Activated CD4-positive, alpha-beta memory T cell treated with anti-CD3 and anti-CD28 coated beads for 36 hours (primary cell): ENCODE data around the gene DMD. TPM values are rescaled to one million over a fixed set of nuclear protein-coding genes. Genes with fewer than 3 reads are reported as not detected.

Experiments
- CTCF ChIA-PET: fragments of 350-600 bp; sonication (Branson Sonifier 250); formaldehyde crosslinking; loops from one replicate; lab custom pipeline; 2021; ENCODE audit warnings: antibody characterized with exemption, inconsistent platforms; lab: Charles Lee
- POLR2A ChIA-PET: fragments of 350-600 bp; sonication (Branson Sonifier 250); formaldehyde crosslinking; loops from one replicate; lab custom pipeline; 2021; ENCODE audit warnings: antibody characterized with exemption; lab: Charles Lee
- DNase-seq: peaks from one replicate; pipeline ENCODE4 v3.0.0-alpha.2; 2020
- H3K27ac Mint-ChIP-seq: one replicate; pipeline ENCODE4 v1.8.0; 2021; ENCODE audit warnings: mixed read lengths
- H3K27me3 Mint-ChIP-seq: one replicate; pipeline ENCODE4 v1.8.0; 2021; ENCODE audit warnings: mixed read lengths
- H3K36me3 Mint-ChIP-seq: one replicate; pipeline ENCODE4 v1.8.0; 2021; ENCODE audit warnings: mixed read lengths
- H3K4me1 Mint-ChIP-seq: one replicate; pipeline ENCODE4 v1.8.0; 2021; ENCODE audit warnings: low read depth, mixed read lengths
- H3K4me3 Mint-ChIP-seq: one replicate; pipeline ENCODE4 v1.8.0; 2021; ENCODE audit warnings: mild to moderate bottlenecking, mixed read lengths
- H3K9me3 Mint-ChIP-seq: one replicate; pipeline ENCODE4 v1.8.0; 2021; ENCODE audit warnings: mixed read lengths
- intact Hi-C: fragments of 100-400 bp; cut with micrococcal nuclease; formaldehyde crosslinking; loops from one replicate; pipeline ENCODE4 v1.15.1; 2023
- total RNA-seq, 2 experiments: library from RNA; stranded (reverse); gene quantifications; one replicate each; pipeline ENCODE4 v1.2.3, GENCODE V29; 2021

Gene DMD
- total RNA-seq, 2 experiments from 2014 or later = 0.64 to 1.5 TPM

DNA sequence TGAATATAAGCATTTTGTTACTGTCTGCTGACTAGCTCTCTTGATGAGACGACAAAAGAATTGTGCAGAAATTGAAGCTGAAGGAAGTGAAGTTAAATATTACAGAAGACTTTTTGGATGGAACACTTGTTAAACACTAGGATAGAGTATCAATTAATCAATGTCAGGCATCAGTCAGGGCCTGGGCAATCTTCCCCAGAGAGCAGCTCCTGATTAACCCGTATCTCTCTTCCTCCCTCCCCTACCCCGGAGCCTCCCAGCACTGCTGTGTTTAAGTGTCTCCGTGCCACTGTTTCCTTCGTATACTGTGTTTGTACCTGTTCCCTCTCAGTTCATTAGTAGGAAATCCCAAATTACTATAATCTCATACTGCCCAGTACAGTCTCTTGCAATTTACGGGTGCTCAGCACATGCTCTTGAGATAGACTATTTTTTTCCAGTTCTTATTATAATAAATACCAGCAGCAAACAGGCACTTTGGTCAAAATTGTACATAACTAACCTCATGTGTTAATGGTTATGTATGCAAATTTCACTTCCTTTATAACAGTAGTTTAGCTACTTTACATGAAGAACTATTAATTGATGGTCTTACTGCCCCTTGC is 1373.8 kb downstream of the DMD start:
- no peak overlapping the region for H3K4me3 Mint-ChIP-seq
- ChIA-PET POLR2A (no interaction called here), CTCF (no interaction called here)
- no peak overlapping the region for H3K27ac Mint-ChIP-seq
- no peaks in the 10 kb centered on the region for H3K36me3 Mint-ChIP-seq
- no peaks in the 10 kb centered on the region for H3K27me3 Mint-ChIP-seq
- H3K4me1 Mint-ChIP-seq = no peaks in the 10 kb centered on the region
- H3K9me3 Mint-ChIP-seq = no peaks in the 10 kb centered on the region
- intact Hi-C loops = no loop called here
- no peak for DNase-seq

GRCh38 chrX:31836479-31836878 is 1374.9 kb downstream of the DMD start:
- intact Hi-C loops = no loop called here
- CTCF ChIA-PET = no interaction called here
- DNase-seq = no peak
- no peaks in the 10 kb centered on the region for H3K4me1 Mint-ChIP-seq
- H3K36me3 Mint-ChIP-seq = no peaks in the 10 kb centered on the region
- no peaks in the 10 kb centered on the region for H3K27me3 Mint-ChIP-seq
- H3K9me3 Mint-ChIP-seq = no peaks in the 10 kb centered on the region
- POLR2A ChIA-PET = no interaction called here
- no peak overlapping the region for H3K4me3 Mint-ChIP-seq
- no peak overlapping the region for H3K27ac Mint-ChIP-seq

DNA sequence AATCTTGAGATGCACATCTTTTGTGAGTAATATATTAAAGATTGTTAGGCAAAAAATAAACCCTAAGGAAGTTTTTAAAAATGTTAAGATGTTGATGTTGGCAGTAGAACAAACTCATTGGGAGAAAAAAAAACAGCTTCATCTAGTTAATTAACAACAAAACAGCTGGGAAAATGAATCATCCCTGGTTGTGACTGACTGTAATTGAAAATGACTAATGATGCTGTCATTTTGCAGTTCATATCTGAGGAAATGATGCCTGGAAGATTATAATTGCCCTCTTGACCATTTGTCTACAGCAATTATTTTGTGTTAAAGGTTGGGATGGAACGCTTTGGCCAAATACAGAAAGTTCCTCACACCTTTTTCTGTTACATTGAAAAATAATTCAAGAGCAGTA is 1379.1 kb downstream of the DMD start:
- ChIA-PET CTCF (no interaction called here), POLR2A (no interaction called here)
- Mint-ChIP-seq H3K4me3 (no peak overlapping the region), H3K4me1 (no peaks in the 10 kb centered on the region), H3K27ac (no peak overlapping the region), H3K9me3 (no peaks in the 10 kb centered on the region), H3K36me3 (no peaks in the 10 kb centered on the region), H3K27me3 (no peaks in the 10 kb centered on the region)
- intact Hi-C loops = no loop called here
- no peak for DNase-seq

GRCh38 chrX:31820430-31821210 is 1390.7 kb downstream of the DMD start:
- no peak for DNase-seq
- intact Hi-C loops = no loop called here
- no peaks in the 10 kb centered on the region for H3K36me3 Mint-ChIP-seq
- H3K4me3 Mint-ChIP-seq = no peak overlapping the region
- no peak overlapping the region for H3K27ac Mint-ChIP-seq
- H3K9me3 Mint-ChIP-seq = no peaks in the 10 kb centered on the region
- H3K27me3 Mint-ChIP-seq = no peaks in the 10 kb centered on the region
- no peaks in the 10 kb centered on the region for H3K4me1 Mint-ChIP-seq
- ChIA-PET CTCF (interaction anchor here (0.6 kb wide), 1 partner anchor 710 kb away, joined by 3 read pairs; no protein-coding TSS in a partner anchor), POLR2A (no interaction called here)

- Mint-ChIP-seq H3K36me3 (no peaks in the 10 kb centered on the region), H3K4me1 (no peaks in the 10 kb centered on the region), H3K27ac (no peak overlapping the region), H3K4me3 (no peak overlapping the region), H3K27me3 (no peaks in the 10 kb centered on the region), H3K9me3 (no peaks in the 10 kb centered on the region)
- intact Hi-C loops = no loop called here
- DNase-seq = no peak
- CTCF ChIA-PET = no interaction called here
- POLR2A ChIA-PET = no interaction called here
Measured at GRCh38 chrX:31819455-31819854, 1391.9 kb downstream of the DMD start.

- intact Hi-C loops = no loop called here
- ChIA-PET POLR2A (no interaction called here), CTCF (no interaction called here)
- DNase-seq = no peak
- Mint-ChIP-seq H3K27me3 (no peaks in the 10 kb centered on the region), H3K27ac (no peak overlapping the region), H3K9me3 (no peaks in the 10 kb centered on the region), H3K4me1 (no peaks in the 10 kb centered on the region), H3K36me3 (no peaks in the 10 kb centered on the region), H3K4me3 (no peak overlapping the region)
Measured at GRCh38 chrX:31811106-31811505, 1400.2 kb downstream of the DMD start.

DNA sequence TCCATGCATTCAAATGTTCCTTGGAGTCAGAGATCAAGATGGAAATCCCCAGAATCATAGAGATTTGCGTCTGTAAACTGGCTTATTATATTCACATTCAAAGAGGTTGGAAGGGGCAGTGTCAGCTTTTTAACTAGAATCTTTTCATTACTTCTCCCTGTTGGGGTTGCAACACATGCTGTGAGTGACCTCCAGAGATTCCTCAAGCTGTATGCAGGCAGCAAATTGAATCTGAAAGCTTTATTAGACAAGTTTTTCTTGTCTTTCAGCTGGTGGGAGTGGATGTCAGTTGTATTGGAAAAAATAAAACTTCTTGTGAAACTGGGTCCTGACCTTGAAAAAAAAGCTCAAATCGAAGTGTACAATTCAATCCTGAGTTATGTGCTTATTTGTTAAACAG is 1403.0 kb downstream of the DMD start:
- intact Hi-C loops = no loop called here
- H3K4me1 Mint-ChIP-seq = no peaks in the 10 kb centered on the region
- no peak overlapping the region for H3K4me3 Mint-ChIP-seq
- POLR2A ChIA-PET = no interaction called here
- H3K27me3 Mint-ChIP-seq = no peaks in the 10 kb centered on the region
- no peak overlapping the region for H3K27ac Mint-ChIP-seq
- CTCF ChIA-PET = no interaction called here
- H3K9me3 Mint-ChIP-seq = peaks cover 4% of the 10 kb centered on the region
- no peak for DNase-seq
- no peaks in the 10 kb centered on the region for H3K36me3 Mint-ChIP-seq

- Mint-ChIP-seq H3K9me3 (peaks cover 4% of the 10 kb centered on the region), H3K27ac (no peak overlapping the region), H3K27me3 (no peaks in the 10 kb centered on the region), H3K36me3 (no peaks in the 10 kb centered on the region), H3K4me3 (no peak overlapping the region), H3K4me1 (no peaks in the 10 kb centered on the region)
- intact Hi-C loops = no loop called here
- CTCF ChIA-PET = no interaction called here
- DNase-seq = no peak
- POLR2A ChIA-PET = no interaction called here
Measured at GRCh38 chrX:31807165-31807564, 1404.2 kb downstream of the DMD start.

DNA sequence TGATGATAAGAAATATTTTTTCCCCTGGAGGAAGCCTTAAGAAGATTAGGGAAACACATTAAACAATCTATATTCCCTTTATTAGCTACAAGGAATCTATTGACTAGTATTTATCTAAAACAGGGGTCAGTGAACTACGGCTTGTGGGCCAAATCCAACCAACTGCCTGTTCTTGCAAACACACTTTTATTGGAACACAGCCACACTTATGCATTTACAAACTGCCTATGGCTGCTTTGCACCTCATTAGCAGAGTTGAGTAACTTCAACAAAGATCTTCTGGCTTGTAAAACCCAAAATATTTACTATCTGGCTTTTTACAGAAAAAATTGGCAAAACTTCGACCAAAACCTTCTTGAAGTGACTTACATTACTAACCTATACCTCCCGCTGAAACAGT is 1405.6 kb downstream of the DMD start:
- POLR2A ChIA-PET = no interaction called here
- no peak for DNase-seq
- CTCF ChIA-PET = no interaction called here
- Mint-ChIP-seq H3K27ac (no peak overlapping the region), H3K9me3 (peaks cover 4% of the 10 kb centered on the region), H3K4me3 (no peak overlapping the region), H3K4me1 (no peaks in the 10 kb centered on the region), H3K27me3 (no peaks in the 10 kb centered on the region), H3K36me3 (no peaks in the 10 kb centered on the region)
- intact Hi-C loops = no loop called here

DNA sequence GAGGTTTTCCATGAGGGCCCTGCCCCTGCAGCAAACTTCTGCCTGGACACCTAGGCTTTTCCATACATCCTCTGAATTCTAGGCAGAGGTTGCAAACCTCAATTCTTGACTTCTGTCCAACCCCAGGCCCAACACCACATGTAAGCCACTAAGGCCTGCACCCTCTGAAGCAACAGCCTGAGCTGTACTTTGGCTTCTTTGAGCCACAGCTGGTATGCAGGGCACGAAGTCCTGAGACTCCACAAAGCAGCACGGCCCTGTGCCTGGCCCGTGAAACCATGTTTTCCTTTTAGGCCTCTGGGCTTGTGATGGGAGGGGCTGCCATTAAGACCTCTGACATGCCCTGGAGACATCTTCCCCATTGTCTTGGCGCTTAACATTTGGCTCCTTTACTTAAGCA is 1411.1 kb downstream of the DMD start:
- Mint-ChIP-seq H3K27me3 (no peaks in the 10 kb centered on the region), H3K27ac (no peak overlapping the region), H3K4me1 (no peaks in the 10 kb centered on the region), H3K9me3 (peaks cover 4% of the 10 kb centered on the region), H3K4me3 (no peak overlapping the region), H3K36me3 (no peaks in the 10 kb centered on the region)
- ChIA-PET CTCF (interaction anchor here (0.8 kb wide), 1 partner anchor 142 kb away, joined by 3 read pairs; no protein-coding TSS in a partner anchor), POLR2A (no interaction called here)
- intact Hi-C loops = no loop called here
- no peak for DNase-seq

- POLR2A ChIA-PET = no interaction called here
Measured at GRCh38 chrX:31796624-31797023, 1414.7 kb downstream of the DMD start.

GRCh38 chrX:31747411-31747810 is 1463.9 kb downstream of the DMD start:
- POLR2A ChIA-PET = no interaction called here
- Mint-ChIP-seq H3K36me3 (no peaks in the 10 kb centered on the region), H3K4me1 (no peaks in the 10 kb centered on the region), H3K4me3 (no peak overlapping the region), H3K9me3 (no peaks in the 10 kb centered on the region), H3K27ac (no peak overlapping the region), H3K27me3 (no peaks in the 10 kb centered on the region)
- CTCF ChIA-PET = no interaction called here
- intact Hi-C loops = no loop called here
- DNase-seq = no peak

More at GRCh38 chrX:31796624-31797023, 1414.7 kb downstream of the DMD start:
- no peak overlapping the region for H3K4me3 Mint-ChIP-seq
- no peaks in the 10 kb centered on the region for H3K36me3 Mint-ChIP-seq
- CTCF ChIA-PET = no interaction called here
- H3K27ac Mint-ChIP-seq = no peak overlapping the region
- H3K27me3 Mint-ChIP-seq = no peaks in the 10 kb centered on the region
- no peaks in the 10 kb centered on the region for H3K4me1 Mint-ChIP-seq
- no peak for DNase-seq
- H3K9me3 Mint-ChIP-seq = no peaks in the 10 kb centered on the region
- intact Hi-C loops = no loop called here

- Mint-ChIP-seq H3K27ac (no peak overlapping the region), H3K9me3 (peaks cover 1% of the 10 kb centered on the region), H3K27me3 (no peaks in the 10 kb centered on the region), H3K36me3 (no peaks in the 10 kb centered on the region), H3K4me3 (no peak overlapping the region), H3K4me1 (no peaks in the 10 kb centered on the region)
- POLR2A ChIA-PET = no interaction called here
- intact Hi-C loops = no loop called here
- CTCF ChIA-PET = no interaction called here
- no peak for DNase-seq
Measured at GRCh38 chrX:31743004-31743403, 1468.3 kb downstream of the DMD start.
